ENCODE results near the gene SLC2A2.

Gene SLC2A2

DNA sequence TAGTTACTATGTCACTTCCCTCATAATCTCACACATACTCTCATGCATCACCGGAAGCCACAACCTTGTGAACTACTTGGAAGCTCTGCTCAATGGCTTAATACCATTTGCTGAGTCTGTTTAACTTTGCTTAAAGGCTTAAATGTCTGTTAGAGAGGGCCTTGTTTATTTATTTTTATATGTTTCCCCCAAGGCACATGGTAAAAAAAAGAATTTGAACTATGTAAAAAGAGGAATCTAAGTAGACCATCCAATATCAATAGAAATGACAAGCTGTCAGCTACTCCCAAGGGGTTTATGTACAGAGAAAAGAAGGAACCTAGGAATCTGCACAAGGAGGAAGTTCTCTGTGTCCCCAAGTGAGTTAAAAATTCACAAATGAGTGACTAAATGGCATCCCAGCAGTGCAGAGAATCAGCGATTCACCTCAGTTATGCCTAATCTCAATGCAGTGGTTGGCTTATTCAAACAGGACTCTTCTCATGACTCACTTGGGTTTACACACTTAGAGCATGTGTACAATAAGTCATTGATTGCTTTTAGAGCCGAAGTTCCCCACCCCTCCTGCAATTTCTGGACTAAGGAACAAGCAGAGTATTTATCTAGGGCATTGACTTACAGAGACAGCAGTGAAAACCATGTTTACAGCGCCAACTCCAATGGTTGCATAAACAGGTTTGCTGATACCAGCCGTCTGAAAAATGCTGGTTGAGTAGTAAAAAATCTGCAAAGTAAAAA is 24.4 kb downstream of the SLC2A2 start:
- DNase-seq (ENCODE audit: low read depth): peak; percentile 72
- no peak overlapping the region for H3K4me3 ChIP-seq (ENCODE audit: low read depth, low read length)
- TF ChIP-seq, protein P1, sequence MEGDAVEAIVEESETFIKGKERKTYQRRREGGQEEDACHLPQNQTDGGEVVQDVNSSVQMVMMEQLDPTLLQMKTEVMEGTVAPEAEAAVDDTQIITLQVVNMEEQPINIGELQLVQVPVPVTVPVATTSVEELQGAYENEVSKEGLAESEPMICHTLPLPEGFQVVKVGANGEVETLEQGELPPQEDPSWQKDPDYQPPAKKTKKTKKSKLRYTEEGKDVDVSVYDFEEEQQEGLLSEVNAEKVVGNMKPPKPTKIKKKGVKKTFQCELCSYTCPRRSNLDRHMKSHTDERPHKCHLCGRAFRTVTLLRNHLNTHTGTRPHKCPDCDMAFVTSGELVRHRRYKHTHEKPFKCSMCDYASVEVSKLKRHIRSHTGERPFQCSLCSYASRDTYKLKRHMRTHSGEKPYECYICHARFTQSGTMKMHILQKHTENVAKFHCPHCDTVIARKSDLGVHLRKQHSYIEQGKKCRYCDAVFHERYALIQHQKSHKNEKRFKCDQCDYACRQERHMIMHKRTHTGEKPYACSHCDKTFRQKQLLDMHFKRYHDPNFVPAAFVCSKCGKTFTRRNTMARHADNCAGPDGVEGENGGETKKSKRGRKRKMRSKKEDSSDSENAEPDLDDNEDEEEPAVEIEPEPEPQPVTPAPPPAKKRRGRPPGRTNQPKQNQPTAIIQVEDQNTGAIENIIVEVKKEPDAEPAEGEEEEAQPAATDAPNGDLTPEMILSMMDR (conservative IDR thresholded peaks at IDR 0.05; ENCODE audit: low read depth, low read length): no peak

DNA sequence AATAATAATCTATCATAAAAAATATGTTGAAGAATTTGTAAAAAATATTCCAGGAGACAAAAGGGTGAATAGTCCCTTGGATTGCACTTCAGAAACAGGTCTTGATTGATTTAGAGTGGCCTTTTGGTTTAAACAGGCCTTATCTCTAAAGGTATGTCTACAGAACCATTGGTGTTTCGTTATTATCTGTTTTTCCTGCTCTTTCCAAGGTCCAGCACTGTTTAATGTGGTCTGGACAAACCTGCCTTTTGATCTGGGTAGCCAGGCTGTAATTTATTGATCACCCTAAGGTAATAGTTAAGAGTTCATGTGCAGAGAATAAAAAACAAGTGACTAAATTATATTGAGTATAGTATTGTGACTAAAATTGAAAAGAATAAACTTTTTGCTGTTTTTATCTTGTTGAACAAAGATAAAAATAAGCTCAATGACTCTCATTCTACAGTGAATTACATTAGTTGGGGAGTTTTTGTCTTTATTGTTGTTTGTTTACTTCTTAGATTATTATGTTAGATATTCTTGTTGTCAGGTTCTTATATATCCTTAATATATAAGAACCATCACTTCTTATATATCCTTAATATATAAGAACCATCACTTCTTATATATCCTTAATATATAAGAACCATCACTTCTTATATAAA is 25.1 kb downstream of the SLC2A2 start:
- H3K4me3 ChIP-seq (ENCODE audit: low read depth, low read length): no peak overlapping the region

DNA sequence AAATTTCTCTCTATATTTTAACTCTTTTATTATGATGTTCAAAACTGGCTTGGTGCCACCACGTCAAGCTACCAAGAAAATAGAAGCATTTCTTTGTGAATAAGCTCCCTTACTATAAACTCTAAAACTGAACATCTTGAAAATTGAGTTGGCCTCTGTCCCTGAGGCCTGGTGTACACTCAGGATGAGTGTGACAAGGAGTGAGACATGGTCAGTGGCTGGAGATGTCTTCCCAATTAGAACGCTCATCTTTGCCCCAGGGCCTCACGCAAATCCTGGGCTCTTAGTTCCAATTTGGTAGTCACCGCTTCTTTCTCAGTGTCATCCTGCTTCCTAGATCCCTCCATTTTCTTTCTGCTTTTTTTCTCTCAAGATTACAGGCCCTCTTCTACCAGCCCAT is 26.2 kb downstream of the SLC2A2 start:
- no peak for DNase-seq (ENCODE audit: low read depth)
- no peak overlapping the region for H3K4me3 ChIP-seq (ENCODE audit: low read depth, low read length)
- TF ChIP-seq, protein P1 (conservative IDR thresholded peaks at IDR 0.05; ENCODE audit: low read depth, low read length): no peak

More for the DNA sequence above, 25.1 kb downstream of the SLC2A2 start:
- TF ChIP-seq, protein P1 (conservative IDR thresholded peaks at IDR 0.05; ENCODE audit: low read depth, low read length): no peak
- no peak for DNase-seq (ENCODE audit: low read depth)

GRCh38 chr3:170999737-171000242 is 26.7 kb downstream of the SLC2A2 start:
- H3K4me3 ChIP-seq (ENCODE audit: low read depth, low read length): no peak overlapping the region
- peak; percentile 85 for DNase-seq (ENCODE audit: low read depth)
- TF ChIP-seq, protein P1 (conservative IDR thresholded peaks at IDR 0.05; ENCODE audit: low read depth, low read length): no peak

DNA sequence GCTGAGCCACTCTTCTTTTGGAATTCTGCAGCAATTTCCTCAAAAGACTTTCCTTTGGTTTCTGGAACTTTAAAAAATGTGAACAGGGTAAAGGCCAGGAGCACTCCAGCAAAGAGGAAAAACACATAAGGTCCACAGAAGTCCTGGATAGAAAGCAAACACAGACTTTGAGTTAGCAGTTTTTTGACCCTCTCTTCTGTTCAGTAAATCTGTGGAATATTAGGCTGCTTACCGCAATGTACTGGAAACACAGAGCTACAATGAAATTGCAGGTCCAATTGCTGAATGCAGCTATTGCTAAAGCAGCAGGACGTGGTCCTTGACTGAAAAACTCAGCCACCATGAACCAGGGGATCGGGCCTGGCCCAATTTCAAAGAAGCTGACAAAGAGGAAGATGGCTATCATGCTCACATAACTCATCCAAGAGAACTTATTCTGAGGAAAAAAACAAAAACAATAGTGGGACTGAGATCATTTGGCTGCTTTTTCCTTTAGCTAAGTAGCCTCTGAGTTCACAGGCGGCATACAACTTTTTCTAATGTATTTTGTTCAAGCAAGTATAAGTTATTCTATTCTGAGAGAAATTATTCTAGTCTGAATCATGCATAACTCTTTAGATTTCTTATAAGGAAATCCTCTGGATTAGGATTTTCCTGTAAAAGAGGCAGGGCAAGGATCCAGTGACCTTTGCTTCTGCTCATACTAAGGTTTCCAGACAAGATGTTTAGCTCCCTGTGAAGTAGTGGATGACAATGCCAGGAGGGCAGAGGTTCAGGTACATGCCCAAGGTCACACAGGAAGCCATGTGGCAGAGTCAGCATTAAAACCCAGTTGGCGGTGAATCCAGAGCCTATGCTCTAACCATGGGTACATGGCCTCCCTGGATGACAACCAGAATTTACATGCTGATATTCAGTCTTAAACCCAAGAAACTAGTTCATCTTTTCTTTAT is 28.3 kb downstream of the SLC2A2 start:
- TF ChIP-seq, protein P1 (conservative IDR thresholded peaks at IDR 0.05; ENCODE audit: low read depth, low read length): no peak
- DNase-seq (ENCODE audit: low read depth): peak; percentile 52
- no peak overlapping the region for H3K4me3 ChIP-seq (ENCODE audit: low read depth, low read length)

DNA sequence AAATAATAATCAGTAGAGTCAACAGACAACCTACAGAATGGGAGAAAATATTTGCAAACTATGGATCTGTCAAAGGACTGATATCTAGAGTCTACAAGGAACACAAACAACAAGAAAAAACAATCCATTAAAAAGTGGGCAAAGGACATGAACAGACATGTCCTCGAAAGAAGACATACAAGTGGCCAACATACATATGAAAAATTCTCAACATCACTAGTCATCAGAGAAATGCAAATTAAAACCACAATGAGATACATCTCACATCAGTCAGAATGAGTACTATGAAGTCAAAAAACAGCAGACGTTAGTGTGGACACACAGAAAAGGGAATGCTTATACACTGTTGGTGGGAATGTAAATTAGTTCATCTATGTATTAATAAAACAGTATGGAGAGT is 33.7 kb downstream of the SLC2A2 start:
- DNase-seq (ENCODE audit: low read depth): peak; percentile 34
- TF ChIP-seq, protein P1 (conservative IDR thresholded peaks at IDR 0.05; ENCODE audit: low read depth, low read length): no peak
- no peak overlapping the region for H3K4me3 ChIP-seq (ENCODE audit: low read depth, low read length)

Data from choroid plexus epithelial cell (primary cell).